Skin epidermis (tissue), 12 donors: ENCODE data around the gene CD37.
A peak's percentile ranks its signal among the peaks of the same experiment; 100 is the strongest.
"Not testable (repeated sequence)": the region's sequence is repeated elsewhere in the genome, so short reads cannot be mapped to it uniquely, and the experiment has no call there.

ENCODE experiments used
- H3K27ac ChIP-seq, 21 experiments: fragments of 200-600 bp; sonication (generic) in 11 of 21; one replicate each; pipeline ENCODE4 v1.5.0; 2020; ENCODE audit warnings: mild to moderate bottlenecking in 3 of 21, inconsistent platforms in 2 of 21, moderate library complexity in 2 of 21
- H3K4me3 ChIP-seq, 7 experiments: fragments of 200-600 bp; sonication (generic) in 2 of 7; one replicate each; pipeline ENCODE4 v1.5.0; 2020; ENCODE audit warnings: inconsistent platforms in 2 of 7, mild to moderate bottlenecking in 2 of 7, moderate library complexity in 1 of 7

CD37 gene

GRCh38 chr19:49366110-49366509 lies 30.9 kb downstream of the CD37 start:
- Histone ChIP-seq H3K4me3 (no peak overlapping the region), H3K27ac (no peak overlapping the region)

- H3K27ac ChIP-seq, result no peak overlapping the region
These were observed 33.6 kb downstream of the CD37 start for GRCh38 chr19:49368711-49369358.

GRCh38 chr19:49371184-49371583 lies 36.0 kb downstream of the CD37 start:
- Histone ChIP-seq H3K4me3 (no peak overlapping the region), H3K27ac (no peak overlapping the region)

More at GRCh38 chr19:49368711-49369358, 33.6 kb downstream of the CD37 start:
- no peak overlapping the region for H3K4me3 ChIP-seq

GRCh38 chr19:49373174-49373573 lies 38.0 kb downstream of the CD37 start:
- H3K27ac ChIP-seq, result not testable (repeated sequence)

GRCh38 chr19:49374665-49375434 lies 39.6 kb downstream of the CD37 start:
- no peak overlapping the region for H3K4me3 ChIP-seq
- H3K27ac ChIP-seq, result no peak overlapping the region

More at GRCh38 chr19:49373174-49373573, 38.0 kb downstream of the CD37 start:
- H3K4me3 ChIP-seq, result not testable (repeated sequence)

GRCh38 chr19:49378512-49378911 lies 43.3 kb downstream of the CD37 start:
- no peak overlapping the region for H3K4me3 ChIP-seq
- H3K27ac ChIP-seq, result no peak overlapping the region

- Histone ChIP-seq H3K4me3 (no peak overlapping the region), H3K27ac (no peak overlapping the region)
These were observed 45.2 kb downstream of the CD37 start for GRCh38 chr19:49380391-49380790.

GRCh38 chr19:49382639-49383038 lies 47.4 kb downstream of the CD37 start:
- Histone ChIP-seq H3K27ac (no peak overlapping the region), H3K4me3 (no peak overlapping the region)

- Histone ChIP-seq H3K27ac (no peak overlapping the region), H3K4me3 (no peak overlapping the region)
These were observed 48.4 kb downstream of the CD37 start for GRCh38 chr19:49383599-49383998.

GRCh38 chr19:49387936-49388372 lies 52.7 kb downstream of the CD37 start, which contains the start of gene KASH5:
KASH5 (plus strand) TSS chr19:49388249; CDS start chr19:49390884, 2,635 bp downstream.
- Histone ChIP-seq H3K4me3 (peak within 1 kb of the TSS in 5 of 7 experiments; percentile 0 to 30 (median 13)), H3K27ac (no peak within 1 kb of the TSS)

GRCh38 chr19:49389406-49389805 lies 54.2 kb downstream of the CD37 start:
- no peak overlapping the region for H3K4me3 ChIP-seq
- H3K27ac ChIP-seq, result no peak overlapping the region
